Chondrocyte (in vitro differentiated cells): ENCODE data around the gene MAIP1. TPM values are rescaled to one million over a fixed set of nuclear protein-coding genes. Genes with fewer than 3 reads are reported as not detected.

ENCODE experiments used
- DNase-seq: peaks from one replicate; pipeline ENCODE4 v3.0.0; 2021; ENCODE audit warnings: mixed read lengths, low spot score
- H3K27ac Mint-ChIP-seq: one replicate; pipeline ENCODE4 v1.8.0; 2021; ENCODE audit warnings: mild to moderate bottlenecking, moderate library complexity, mixed read lengths; ENCODE audit not compliant: unreplicated experiment
- H3K27me3 Mint-ChIP-seq: 2 replicates; pipeline ENCODE4 v1.8.0; 2021; ENCODE audit warnings: low read depth, mixed read lengths
- H3K36me3 Mint-ChIP-seq: 2 replicates; pipeline ENCODE4 v1.8.0; 2021; ENCODE audit warnings: low read depth, mixed read lengths
- H3K4me1 Mint-ChIP-seq: 2 replicates; pipeline ENCODE4 v1.8.0; 2021; ENCODE audit warnings: low read depth, mild to moderate bottlenecking, mixed read lengths
- H3K4me3 Mint-ChIP-seq: one replicate; pipeline ENCODE4 v1.8.0; 2021; ENCODE audit warnings: mild to moderate bottlenecking, moderate library complexity, mixed read lengths; ENCODE audit not compliant: unreplicated experiment
- H3K9me3 Mint-ChIP-seq: 2 replicates; pipeline ENCODE4 v1.8.0; 2021; ENCODE audit warnings: low read depth, mixed read lengths
- CTCF ChIP-seq: fragments of 200-600 bp; sonication (generic); IDR thresholded peaks from 2 replicates; pipeline ENCODE4 v1.5.0; 2021; ENCODE audit warnings: antibody characterized with exemption, mild to moderate bottlenecking, moderate library complexity
- total RNA-seq: library from RNA; stranded (reverse); gene quantifications from 3 replicates; pipeline ENCODE4 v1.2.1, GENCODE V29; 2021

The MAIP1 gene
- total RNA-seq, 1 donor from 2014 or later: 14.6 TPM

GRCh38 chr2:199946836-199947235 is 8.5 kb upstream of the MAIP1 start:
- Mint-ChIP-seq H3K4me3 (no peak overlapping the region), H3K27me3 (no peaks in the 10 kb centered on the region), H3K27ac (no peak overlapping the region), H3K4me1 (peaks cover 14% of the 10 kb centered on the region), H3K36me3 (peaks cover 12% of the 10 kb centered on the region), H3K9me3 (no peaks in the 10 kb centered on the region)
- no peak for DNase-seq
- TF ChIP-seq CTCF: no peak

GRCh38 chr2:199950396-199950795 is 5.0 kb upstream of the MAIP1 start:
- Mint-ChIP-seq H3K4me1 (peaks cover 30% of the 10 kb centered on the region), H3K4me3 (no peak overlapping the region), H3K9me3 (no peaks in the 10 kb centered on the region), H3K36me3 (peaks cover 9% of the 10 kb centered on the region), H3K27me3 (no peaks in the 10 kb centered on the region), H3K27ac (no peak overlapping the region)
- no peak for DNase-seq
- no peak for TF ChIP-seq CTCF

GRCh38 chr2:199951023-199951422 is 4.4 kb upstream of the MAIP1 start:
- Mint-ChIP-seq H3K9me3 (no peaks in the 10 kb centered on the region), H3K4me3 (no peak overlapping the region), H3K36me3 (peaks cover 7% of the 10 kb centered on the region), H3K27me3 (no peaks in the 10 kb centered on the region), H3K27ac (no peak overlapping the region), H3K4me1 (peaks cover 26% of the 10 kb centered on the region)
- DNase-seq: no peak
- no peak for TF ChIP-seq CTCF

GRCh38 chr2:199955007-199955338 is 409 bp upstream of the MAIP1 start:
- Mint-ChIP-seq H3K36me3 (peaks cover 2% of the 10 kb centered on the region), H3K27me3 (no peaks in the 10 kb centered on the region), H3K27ac (peak overlapping the region; percentile 99), H3K4me1 (peaks cover 42% of the 10 kb centered on the region), H3K4me3 (peak overlapping the region; percentile 99), H3K9me3 (no peaks in the 10 kb centered on the region)
- TF ChIP-seq CTCF: no peak
- DNase-seq: no peak

GRCh38 chr2:199956062-199956380 is 639 bp downstream of the MAIP1 start:
- peak overlapping the region; percentile 99 for H3K4me3 Mint-ChIP-seq
- DNase-seq: no peak

More at GRCh38 chr2:199956062-199956380, 639 bp downstream of the MAIP1 start:
- Mint-ChIP-seq H3K9me3 (no peaks in the 10 kb centered on the region), H3K36me3 (peaks cover 2% of the 10 kb centered on the region), H3K27me3 (no peaks in the 10 kb centered on the region), H3K4me1 (peaks cover 42% of the 10 kb centered on the region), H3K27ac (peak overlapping the region; percentile 99)
- no peak for TF ChIP-seq CTCF
